ENCODE measurements around the gene ADAMTS19. TPM values are rescaled to one million over a fixed set of nuclear protein-coding genes. Genes with fewer than 3 reads are reported as not detected.

ADAMTS19 gene
- total and polyA plus RNA-seq, 2 of the 8 experiments (the other 6 are each of a cell fraction or from before 2014, with no cell fraction given) = 17.3 to 28.8 TPM

- TF ChIP-seq ATF2 (IDR thresholded peaks at IDR 0.05; ENCODE audit: low read length) (no peak), PHF8 (conservative IDR thresholded peaks at IDR 0.05; ENCODE audit: low read depth, low read length) (no peak)
Observed at GRCh38 chr5:129743541-129744187, 283.6 kb downstream of the ADAMTS19 start (continued).
